Hepatocyte (in vitro differentiated cells): ENCODE results near the gene ZBTB7A. TPM values are rescaled to one million over a fixed set of nuclear protein-coding genes. Genes with fewer than 3 reads are reported as not detected.

Source experiments
- DNase-seq: peaks from one replicate; pipeline ENCODE4 v3.0.0-alpha.2; 2016; ENCODE audit warnings: low spot score
- H2AFZ ChIP-seq: fragments of 200-600 bp; sonication (generic); 2 replicates; pipeline ENCODE4 v1.6.0; 2016; ENCODE audit warnings: antibody characterized with exemption, mild to moderate bottlenecking
- H3K27ac ChIP-seq: fragments of 200-600 bp; sonication (generic); 2 replicates; pipeline ENCODE4 v1.5.1; 2016; ENCODE audit warnings: mild to moderate bottlenecking
- H3K27me3 ChIP-seq: fragments of 200-600 bp; sonication (generic); 2 replicates; pipeline ENCODE4 v1.6.1; 2016
- H3K36me3 ChIP-seq: fragments of 200-600 bp; sonication (generic); replicated peaks from 2 replicates; pipeline ENCODE4 v1.5.1; 2016; ENCODE audit warnings: low read depth; ENCODE audit not compliant: insufficient read depth
- H3K4me1 ChIP-seq: fragments of 200-600 bp; sonication (generic); 2 replicates; pipeline ENCODE4 v1.5.1; 2016; ENCODE audit warnings: mild to moderate bottlenecking, moderate library complexity; ENCODE audit not compliant: insufficient read depth
- H3K4me2 ChIP-seq: fragments of 200-600 bp; sonication (generic); 2 replicates; pipeline ENCODE4 v1.6.0; 2016
- H3K4me3 ChIP-seq: fragments of 200-600 bp; sonication (generic); 2 replicates; pipeline ENCODE4 v1.5.1; 2016; ENCODE audit warnings: mild to moderate bottlenecking
- H3K79me2 ChIP-seq: fragments of 200-600 bp; sonication (generic); 2 replicates; pipeline ENCODE4 v1.6.0; 2017; ENCODE audit warnings: mild to moderate bottlenecking
- H3K9me2 ChIP-seq: fragments of 200-600 bp; sonication (generic); replicated peaks from 2 replicates; pipeline ENCODE4 v1.6.0; 2017; ENCODE audit warnings: mild to moderate bottlenecking; ENCODE audit not compliant: insufficient read depth
- H3K9me3 ChIP-seq: fragments of 200-600 bp; sonication (generic); 2 replicates; pipeline ENCODE4 v1.5.1; 2016; ENCODE audit warnings: low read depth, mild to moderate bottlenecking
- H4K20me1 ChIP-seq: fragments of 200-600 bp; sonication (generic); 2 replicates; pipeline ENCODE4 v1.6.0; 2016; ENCODE audit warnings: mild to moderate bottlenecking; ENCODE audit not compliant: insufficient read depth, poor library complexity, severe bottlenecking
- EZH2 ChIP-seq: fragments of 200-600 bp; sonication (generic); IDR thresholded peaks from 2 replicates; pipeline ENCODE4 v1.6.1; 2016; ENCODE audit warnings: antibody characterized with exemption, mild to moderate bottlenecking, borderline replicate concordance
- EZH2phosphoT487 ChIP-seq: fragments of 200-600 bp; sonication (generic); IDR thresholded peaks from one replicate; pipeline ENCODE4 v1.6.1; 2018; ENCODE audit warnings: antibody characterized with exemption, mild to moderate bottlenecking, low read depth, moderate library complexity; ENCODE audit not compliant: unreplicated experiment, severe bottlenecking
- WGBS: methylation state at CpG from one replicate; pipeline ENCODE4 v1.1.6; 2016; ENCODE audit warnings: low lambda C conversion rate; ENCODE audit errors: missing lambda C conversion rate; 5-methylcytosine and 5-hydroxymethylcytosine counted together
- polyA plus RNA-seq: library from polyadenylated mRNA; unstranded; fragments of >200 nt; fragmentation: Nextera tagmentation; extraction: Ambion mirVana; gene quantifications from 2 replicates; pipeline ENCODE4 v1.2.1, GENCODE V29; 2016
- total RNA-seq: library from RNA; depleted of rRNA; stranded (reverse); fragments of >200 nt; gene quantifications from 2 replicates; pipeline ENCODE4 v1.2.3, GENCODE V29; 2014
- TF ChIP-seq, protein P1 (sequence below): fragments of 200-600 bp; sonication (generic); IDR thresholded peaks from 2 replicates; pipeline ENCODE4 v1.5.1; 2016; ENCODE audit warnings: antibody characterized with exemption, mild to moderate bottlenecking; ENCODE audit not compliant: poor library complexity

ZBTB7A gene
- total and polyA plus RNA-seq, 2 experiments from 2014 or later, result 23.3 to 46.1 TPM

DNA sequence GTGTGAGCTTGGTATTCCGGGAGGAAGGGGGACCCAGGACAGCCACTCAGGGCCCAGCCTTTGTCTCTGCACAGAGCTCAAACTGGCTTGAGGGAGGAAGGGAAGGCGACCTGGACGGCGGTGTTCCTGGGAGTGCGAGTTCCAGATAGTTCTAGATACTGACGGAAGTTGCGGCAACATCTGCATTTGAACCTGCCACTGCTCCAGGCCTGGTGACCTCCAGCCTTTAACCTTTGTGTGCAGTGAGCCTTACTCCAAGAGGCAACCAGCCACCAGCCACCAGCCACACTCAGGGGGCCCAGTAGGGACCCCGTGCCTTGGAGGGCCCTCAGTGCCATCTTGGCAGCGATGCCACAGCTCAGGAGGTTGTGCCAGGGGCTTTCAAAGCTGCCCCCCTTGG, 15.5 kb upstream of the ZBTB7A start:
- H3K4me3 ChIP-seq, result no peak overlapping the region
- H2AFZ ChIP-seq, result no peak overlapping the region
- H3K27me3 ChIP-seq, result no peaks in the 10 kb centered on the region
- no peaks in the 10 kb centered on the region for H4K20me1 ChIP-seq
- no peak overlapping the region for H3K4me2 ChIP-seq
- H3K79me2 ChIP-seq, result no peaks in the 10 kb centered on the region
- no peaks in the 10 kb centered on the region for H3K36me3 ChIP-seq
- DNase-seq, result no peak
- TF ChIP-seq EZH2phosphoT487 (no peak), EZH2 (no peak)
- TF ChIP-seq, protein P1, sequence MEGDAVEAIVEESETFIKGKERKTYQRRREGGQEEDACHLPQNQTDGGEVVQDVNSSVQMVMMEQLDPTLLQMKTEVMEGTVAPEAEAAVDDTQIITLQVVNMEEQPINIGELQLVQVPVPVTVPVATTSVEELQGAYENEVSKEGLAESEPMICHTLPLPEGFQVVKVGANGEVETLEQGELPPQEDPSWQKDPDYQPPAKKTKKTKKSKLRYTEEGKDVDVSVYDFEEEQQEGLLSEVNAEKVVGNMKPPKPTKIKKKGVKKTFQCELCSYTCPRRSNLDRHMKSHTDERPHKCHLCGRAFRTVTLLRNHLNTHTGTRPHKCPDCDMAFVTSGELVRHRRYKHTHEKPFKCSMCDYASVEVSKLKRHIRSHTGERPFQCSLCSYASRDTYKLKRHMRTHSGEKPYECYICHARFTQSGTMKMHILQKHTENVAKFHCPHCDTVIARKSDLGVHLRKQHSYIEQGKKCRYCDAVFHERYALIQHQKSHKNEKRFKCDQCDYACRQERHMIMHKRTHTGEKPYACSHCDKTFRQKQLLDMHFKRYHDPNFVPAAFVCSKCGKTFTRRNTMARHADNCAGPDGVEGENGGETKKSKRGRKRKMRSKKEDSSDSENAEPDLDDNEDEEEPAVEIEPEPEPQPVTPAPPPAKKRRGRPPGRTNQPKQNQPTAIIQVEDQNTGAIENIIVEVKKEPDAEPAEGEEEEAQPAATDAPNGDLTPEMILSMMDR, result no peak
- H3K9me2 ChIP-seq, result no peaks in the 10 kb centered on the region
- WGBS, result 86% methylated on average over 9 of the region's 9 CpGs
- H3K27ac ChIP-seq, result no peak overlapping the region
- peaks cover 15% of the 10 kb centered on the region for H3K4me1 ChIP-seq
- H3K9me3 ChIP-seq, result no peaks in the 10 kb centered on the region

DNA sequence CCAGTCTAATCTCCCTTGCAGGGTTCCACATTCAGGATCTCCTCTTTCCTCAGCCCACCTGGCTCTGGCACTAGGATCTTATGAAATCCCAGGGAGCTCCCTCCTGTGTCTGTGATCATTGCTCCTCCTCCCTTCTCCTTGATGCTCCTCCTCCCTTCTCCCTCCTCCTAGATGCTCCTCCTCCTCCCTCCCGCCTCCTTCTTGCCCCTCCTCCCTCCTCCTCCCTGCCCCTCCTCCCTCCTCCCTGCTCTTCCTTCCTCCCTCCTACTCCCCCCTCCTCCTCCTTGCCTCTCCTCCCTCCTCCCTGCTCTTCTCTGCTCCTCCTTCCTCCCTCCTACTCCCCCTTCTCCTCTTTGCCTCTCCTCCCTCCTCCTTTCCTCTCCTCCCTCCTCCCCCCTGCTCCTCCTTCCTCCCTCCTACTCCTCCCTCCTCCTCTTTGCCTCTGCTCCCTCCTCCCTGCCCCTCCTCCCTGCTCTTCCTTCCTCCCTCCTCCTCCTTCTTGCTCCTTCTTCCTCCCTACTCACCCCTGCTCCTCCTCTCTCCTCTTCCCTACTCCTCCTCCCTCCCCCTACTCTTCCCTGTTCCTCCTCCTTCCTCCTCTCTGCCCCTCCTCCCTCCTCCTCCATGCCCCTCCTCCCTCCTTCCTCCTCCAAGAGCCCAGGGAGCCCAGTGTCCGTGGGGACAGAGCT, 14.9 kb upstream of the ZBTB7A start:
- H3K9me3 ChIP-seq, result no peaks in the 10 kb centered on the region
- H3K4me2 ChIP-seq, result no peak overlapping the region
- no peaks in the 10 kb centered on the region for H3K27me3 ChIP-seq
- peaks cover 15% of the 10 kb centered on the region for H3K4me1 ChIP-seq
- H2AFZ ChIP-seq, result no peak overlapping the region
- H3K79me2 ChIP-seq, result no peaks in the 10 kb centered on the region
- H4K20me1 ChIP-seq, result no peaks in the 10 kb centered on the region
- no peak overlapping the region for H3K4me3 ChIP-seq
- no peaks in the 10 kb centered on the region for H3K36me3 ChIP-seq
- WGBS, result 17% methylated on average over 1 of the region's 2 CpGs
- TF ChIP-seq EZH2phosphoT487 (no peak), EZH2 (no peak)
- TF ChIP-seq, protein P1, result no peak
- H3K9me2 ChIP-seq, result no peaks in the 10 kb centered on the region
- DNase-seq, result no peak
- no peak overlapping the region for H3K27ac ChIP-seq

DNA sequence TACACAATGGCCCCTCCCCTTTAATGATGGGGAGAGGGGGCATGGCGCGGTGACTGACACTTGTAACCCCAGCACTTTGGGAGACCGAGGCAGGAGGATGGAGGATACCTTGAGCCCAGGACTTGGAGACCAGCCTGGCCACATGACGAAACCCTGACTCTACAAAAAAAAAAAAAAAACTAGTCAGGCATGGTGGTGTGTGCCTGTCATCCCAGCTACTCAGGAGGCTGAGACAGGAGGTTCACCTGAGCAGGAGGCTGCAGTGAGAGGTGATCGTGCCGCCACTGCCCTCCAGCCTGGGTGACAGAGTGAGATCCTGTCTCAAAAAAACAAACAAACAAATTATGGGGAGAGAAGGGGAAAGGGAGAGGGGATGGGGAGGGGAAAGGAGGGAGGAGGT, 13.8 kb upstream of the ZBTB7A start:
- no peak overlapping the region for H3K4me3 ChIP-seq
- 75% methylated on average over 6 of the region's 6 CpGs for WGBS
- no peaks in the 10 kb centered on the region for H3K36me3 ChIP-seq

More for the DNA sequence above, 13.8 kb upstream of the ZBTB7A start:
- H4K20me1 ChIP-seq, result no peaks in the 10 kb centered on the region
- H3K4me2 ChIP-seq, result no peak overlapping the region
- H3K27ac ChIP-seq, result no peak overlapping the region
- H3K27me3 ChIP-seq, result no peaks in the 10 kb centered on the region
- DNase-seq, result no peak
- no peaks in the 10 kb centered on the region for H3K9me3 ChIP-seq
- peaks cover 15% of the 10 kb centered on the region for H3K4me1 ChIP-seq
- TF ChIP-seq EZH2 (no peak), EZH2phosphoT487 (no peak)
- TF ChIP-seq, protein P1, result no peak
- H3K79me2 ChIP-seq, result no peaks in the 10 kb centered on the region
- no peaks in the 10 kb centered on the region for H3K9me2 ChIP-seq
- no peak overlapping the region for H2AFZ ChIP-seq
